Stimulated activated CD8-positive, alpha-beta memory T cell treated with anti-CD3 and anti-CD28 coated beads, Interleukin-7, amount 100 ng/mL, for 1 hour (primary cell): ENCODE measurements around the gene BRCC3.
"Not testable (repeated sequence)": the region's sequence is repeated elsewhere in the genome, so short reads cannot be mapped to it uniquely, and the experiment has no call there.

Experiments used
- DNase-seq, 2 donors: peaks; one replicate each; pipeline ENCODE4 v3.0.0-alpha.2; 2020; ENCODE audit warnings: low read depth in 2 of 2

BRCC3 gene

DNA sequence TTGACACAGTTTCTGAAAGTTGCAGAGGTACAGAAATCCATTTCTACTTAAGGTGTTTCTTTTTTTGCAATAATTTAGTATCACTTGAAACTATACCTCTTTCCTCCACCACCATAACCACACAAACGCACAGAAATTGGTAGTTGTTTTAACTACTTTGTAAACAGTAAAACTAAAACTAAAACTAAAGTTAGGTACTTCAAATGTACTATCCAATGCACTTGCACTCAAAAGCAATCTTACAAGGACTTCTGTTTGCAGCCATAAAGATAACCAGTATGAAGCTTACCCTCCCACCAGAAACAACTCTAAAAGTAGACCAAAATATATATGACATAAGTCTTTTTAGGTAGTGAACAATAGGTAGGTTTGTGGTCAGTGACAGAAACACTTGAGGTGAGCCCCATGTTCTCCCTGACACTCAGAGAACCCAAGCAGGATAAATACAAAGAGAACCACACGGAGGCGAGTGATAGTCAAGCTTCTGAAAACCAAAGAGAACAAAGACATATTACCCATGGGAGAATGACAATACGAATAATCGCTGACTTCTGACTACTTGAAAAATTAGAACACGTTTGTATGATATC lies 72.7 kb downstream of the BRCC3 start:
- DNase-seq, result no peak

DNA sequence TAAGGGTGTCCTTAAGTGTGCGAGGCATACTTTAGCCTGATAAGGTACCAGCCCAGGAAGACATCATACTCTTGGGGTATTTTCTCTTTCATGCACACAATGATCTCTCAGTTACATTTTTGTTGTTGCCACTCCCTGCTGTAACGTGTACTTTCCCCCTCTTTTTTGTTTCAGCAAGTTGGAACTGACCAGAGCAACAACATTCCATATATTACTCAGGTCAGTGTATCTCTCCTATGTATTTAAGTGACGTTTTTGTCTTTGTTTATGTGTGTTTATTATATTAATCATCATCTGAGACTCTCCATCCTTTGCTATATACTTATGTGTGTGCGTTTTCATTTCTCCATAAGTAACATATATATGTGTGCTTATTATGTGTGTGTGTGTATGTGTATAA lies 73.6 kb downstream of the BRCC3 start:
- DNase-seq, result no peak

DNA sequence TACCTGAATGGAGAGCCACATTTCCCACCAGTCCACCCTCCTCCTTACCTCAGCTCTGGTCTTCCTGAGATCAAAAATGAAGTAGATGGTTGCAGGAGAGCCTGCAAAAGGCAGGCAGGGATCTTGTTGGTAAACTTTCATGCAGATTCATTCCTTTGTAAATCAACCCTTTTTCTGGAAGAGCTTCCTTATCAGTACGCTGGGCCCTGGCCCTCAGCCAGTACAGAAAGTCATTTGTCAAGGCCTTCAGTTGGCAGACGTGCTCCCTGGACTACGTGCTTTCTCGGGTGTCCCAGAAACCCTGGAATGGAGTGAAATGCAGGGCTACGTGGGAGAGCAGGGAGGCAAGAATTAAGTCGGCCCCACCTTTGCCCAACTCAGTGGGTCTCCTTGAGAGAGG lies 76.3 kb downstream of the BRCC3 start:
- not testable (repeated sequence) for DNase-seq

DNA sequence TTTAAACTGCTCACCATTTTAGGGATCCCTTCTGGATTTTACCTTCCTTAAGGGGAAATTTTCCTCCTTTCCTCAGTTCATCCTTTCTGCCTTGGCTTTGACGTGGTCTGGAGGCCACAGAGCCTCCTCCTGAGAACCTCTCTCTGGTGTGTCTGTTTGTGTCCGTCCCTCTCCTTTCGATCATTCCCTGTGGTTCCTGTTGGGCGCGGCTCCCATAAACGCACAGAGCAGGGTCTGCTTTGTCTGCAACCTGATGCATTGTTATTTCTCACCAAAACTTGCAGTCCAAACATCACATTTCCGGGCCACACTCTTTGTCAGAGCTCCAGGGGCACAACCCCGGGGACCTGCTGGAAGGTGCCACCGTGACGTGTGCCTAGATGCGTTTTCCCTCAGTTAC lies 76.9 kb downstream of the BRCC3 start:
- DNase-seq, result not testable (repeated sequence)

DNA sequence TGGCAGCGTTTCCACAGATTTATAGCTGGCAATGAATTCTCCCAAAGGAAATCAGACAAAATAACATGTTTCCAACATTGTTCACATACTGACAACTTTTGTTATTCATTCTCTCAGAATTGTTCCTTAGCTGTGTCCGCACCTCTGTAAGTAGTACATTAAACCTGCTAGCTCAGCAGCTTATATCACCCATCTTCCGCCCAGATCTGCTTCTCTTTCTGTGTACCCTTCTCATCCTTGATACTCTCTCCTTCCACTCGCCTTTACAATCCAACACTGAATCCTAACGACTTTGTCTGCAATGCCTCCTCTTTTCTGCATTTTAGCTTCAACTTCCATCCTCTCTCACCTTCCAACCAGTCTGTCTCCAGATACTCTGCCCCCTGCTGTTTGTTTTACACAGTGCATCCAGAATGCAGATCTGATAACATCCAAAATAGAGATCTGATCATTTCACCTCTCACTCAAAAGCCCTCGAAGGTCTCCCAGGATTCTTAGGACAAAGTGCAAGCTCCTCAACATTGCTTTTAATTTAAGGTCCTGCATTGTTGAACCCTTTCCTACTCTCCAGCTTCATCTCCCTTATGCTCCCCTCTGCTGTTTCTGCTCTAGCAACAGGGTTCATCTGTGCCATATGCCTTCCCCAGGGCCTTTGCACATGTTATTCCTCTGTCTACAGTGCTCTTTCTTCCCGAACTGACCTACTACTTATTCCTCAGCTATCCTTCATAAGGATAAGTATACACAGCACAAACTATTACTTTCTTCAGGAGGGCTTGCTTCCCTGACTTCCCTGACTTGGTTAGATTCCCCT lies 77.6 kb downstream of the BRCC3 start:
- no peak for DNase-seq

DNA sequence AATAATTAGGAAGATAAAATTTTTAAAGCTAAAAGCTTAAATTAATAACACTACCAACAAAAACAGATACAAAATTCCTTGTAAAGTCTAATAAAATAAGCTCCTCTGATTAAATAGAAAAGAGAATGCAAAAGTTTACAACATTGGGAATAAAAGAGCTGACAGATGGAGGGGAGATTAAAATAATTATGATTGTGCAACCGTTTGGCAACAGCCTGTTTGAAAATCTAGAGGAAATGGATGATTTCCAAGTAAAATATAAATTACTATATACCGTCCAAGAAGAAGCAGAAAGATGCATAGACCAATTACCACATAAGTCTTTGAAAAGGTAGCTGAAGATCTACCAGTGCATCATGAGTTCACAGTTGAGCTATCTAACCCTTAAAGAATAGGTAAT lies 98.6 kb downstream of the BRCC3 start:
- DNase-seq, result no peak
